Right lobe of liver (tissue), 6 donors: ENCODE data around the gene FXYD6. TPM values are rescaled to one million over a fixed set of nuclear protein-coding genes. Genes with fewer than 3 reads are reported as not detected.
A peak's percentile ranks its signal among the peaks of the same experiment; 100 is the strongest.

Experiments used
- ATAC-seq, 4 donors: fragments of 200-7000 bp; cut with Tn5 transposase; one replicate each; pipeline ENCODE4 v1.9.1; 2020; ENCODE audit warnings: mild to moderate bottlenecking in 4 of 4, moderate library complexity in 4 of 4
- DNase-seq, 3 donors: peaks; one replicate each; pipeline ENCODE4 v3.0.0-alpha.2; 2020
- H3K27ac ChIP-seq, 3 donors: fragments of 200-600 bp; one replicate each; pipeline ENCODE4 v1.8.0; 2022
- H3K27me3 ChIP-seq, 2 donors: fragments of 200-600 bp; one replicate each; pipeline ENCODE4 v1.8.0; 2022
- H3K36me3 ChIP-seq, 4 donors: fragments of 200-600 bp; sonication (generic) in 1 of 4; one replicate each; pipeline versions ENCODE4 v1.5.1 to v1.8.0; 2017 to 2022; ENCODE audit warnings: control low read depth in 1 of 4
- H3K4me1 ChIP-seq, 4 donors: fragments of 200-600 bp; sonication (generic) in 1 of 4; one replicate each; pipeline versions ENCODE4 v1.5.1 to v1.8.0; 2017 to 2022; ENCODE audit warnings: control low read depth in 1 of 4
- H3K4me3 ChIP-seq, 3 donors: fragments of 200-600 bp; one replicate each; pipeline ENCODE4 v1.8.0; 2022
- H3K9me3 ChIP-seq, 4 donors: fragments of 200-600 bp; sonication (generic) in 1 of 4; one replicate each; pipeline versions ENCODE4 v1.5.1 to v1.8.0; 2017 to 2022; ENCODE audit warnings: control low read depth in 1 of 4
- CTCF ChIP-seq, 4 donors: fragments of 200-600 bp in 3 of 4; fragments of 450-650 bp in 1 of 4; IDR thresholded peaks; one replicate each; pipeline versions ENCODE4 v1.5.1 to v1.8.0; 2016 to 2022; ENCODE audit warnings: antibody characterized with exemption in 4 of 4, mild to moderate bottlenecking in 2 of 4
- POLR2A ChIP-seq: fragments of 450-650 bp; IDR thresholded peaks from one replicate; pipeline ENCODE4 v1.6.1; 2017; ENCODE audit warnings: antibody characterized with exemption, mild to moderate bottlenecking
- WGBS: methylation state at CpG from one replicate; pipeline ENCODE4 v1.1.6; 2018; ENCODE audit warnings: low coverage, low lambda C conversion rate; ENCODE audit not compliant: insufficient coverage; ENCODE audit errors: missing lambda C conversion rate; 5-methylcytosine and 5-hydroxymethylcytosine counted together
- intact Hi-C, 2 donors: fragments of 100-400 bp; cut with DNase I; formaldehyde crosslinking; loops; one replicate each; pipeline versions ENCODE4 v1.11.2 to v1.14.1; 2022
- total RNA-seq, 6 experiments: library from RNA; depleted of rRNA in 2 of 6; stranded (reverse); fragments of >200 nt in 2 of 6; fragmentation: NEBNext Ultra II Directional in 3 of 6; extraction: Animal tissue kit (Norgen Biotek cat#: 25700) in 3 of 6; gene quantifications; one replicate each; pipeline versions ENCODE4 v1.1.0 to v1.2.4, GENCODE V29; 2016 to 2023
- donor health status: DM: no; HTN: yes; CAD: no.
- donor health status: DM: no; HTN: no; CAD: no.
- donor health status: DM: no; HTN: no; CAD: no.
- donor health status: DM: no; HTN: yes; CAD: no.
- donor health status: DM: no; HTN: yes; CAD: no.

The FXYD6 gene
- total RNA-seq, 6 experiments from 2014 or later, result 4.9 to 14.4 (median 8.9) TPM

- Histone ChIP-seq H3K9me3 (no peaks in the 10 kb centered on the region), H3K4me3 (peak overlapping the region in 1 of 3 donors; percentile 7), H3K4me1 (no peaks in the 10 kb centered on the region), H3K36me3 (no peaks in the 10 kb centered on the region), H3K27me3 (no peaks in the 10 kb centered on the region), H3K27ac (no peak overlapping the region)
- DNase-seq (peak in 2 of 3 donors; percentile 28 to 33), ATAC-seq (no peak)
- 55% methylated on average over 8 of the region's 18 CpGs for WGBS
- TF ChIP-seq POLR2A, result no peak
- TF ChIP-seq CTCF (IDR thresholded peaks at IDR 0.05), result no peak
- intact Hi-C loops, result loop anchor here in 1 of 2 donors (10.0 kb wide), 1 partner anchor 108 kb away; no protein-coding TSS in a partner anchor
Measured at GRCh38 chr11:117837070-117837776, 39.2 kb downstream of the FXYD6 start.

GRCh38 chr11:117836077-117836960, 40.1 kb downstream of the FXYD6 start:
- TF ChIP-seq POLR2A, result no peak
- TF ChIP-seq CTCF (IDR thresholded peaks at IDR 0.05), result no peak
- peak overlapping the region in 1 of 3 donors; percentile 7 for H3K4me3 ChIP-seq
- H3K4me1 ChIP-seq, result no peaks in the 10 kb centered on the region
- DNase-seq (peak in 2 of 3 donors; percentile 42 to 50), ATAC-seq (peak in 1 of 4 donors; percentile 28)
- H3K27me3 ChIP-seq, result no peaks in the 10 kb centered on the region
- no peaks in the 10 kb centered on the region for H3K9me3 ChIP-seq
- no peak overlapping the region for H3K27ac ChIP-seq
- 57% methylated on average over 13 of the region's 14 CpGs for WGBS
- intact Hi-C loops, result loop anchor here in 1 of 2 donors (10.0 kb wide), 1 partner anchor 108 kb away; no protein-coding TSS in a partner anchor
- H3K36me3 ChIP-seq, result no peaks in the 10 kb centered on the region

GRCh38 chr11:117835576-117835975, 40.9 kb downstream of the FXYD6 start:
- 77% methylated on average over 8 of the region's 8 CpGs for WGBS
- ATAC-seq, result no peak
- Histone ChIP-seq H3K4me1 (no peaks in the 10 kb centered on the region), H3K27me3 (no peaks in the 10 kb centered on the region), H3K4me3 (no peak overlapping the region), H3K36me3 (no peaks in the 10 kb centered on the region), H3K27ac (no peak overlapping the region), H3K9me3 (no peaks in the 10 kb centered on the region)
- TF ChIP-seq POLR2A, result no peak
- no peak for TF ChIP-seq CTCF (IDR thresholded peaks at IDR 0.05)
- no peak for DNase-seq
- intact Hi-C loops, result loop anchor here in 1 of 2 donors (10.0 kb wide), 1 partner anchor 109 kb away; no protein-coding TSS in a partner anchor

GRCh38 chr11:117834838-117835443, 41.5 kb downstream of the FXYD6 start:
- Histone ChIP-seq H3K9me3 (no peaks in the 10 kb centered on the region), H3K27ac (no peak overlapping the region), H3K4me3 (no peak overlapping the region), H3K4me1 (no peaks in the 10 kb centered on the region), H3K36me3 (no peaks in the 10 kb centered on the region), H3K27me3 (no peaks in the 10 kb centered on the region)
- ATAC-seq, result no peak
- TF ChIP-seq POLR2A (no peak), CTCF (IDR thresholded peaks at IDR 0.05) (no peak)
- WGBS, result 83% methylated on average over 11 of the region's 17 CpGs
- no peak for DNase-seq
- intact Hi-C loops, result loop anchor here in 1 of 2 donors (10.0 kb wide), 1 partner anchor 110 kb away; no protein-coding TSS in a partner anchor
